AG09309 (cell line): ENCODE measurements around the gene SSTR4.

ENCODE experiments used
- DNase-seq: peaks from one replicate; pipeline ENCODE4 v3.0.0-alpha.2; 2010; ENCODE audit warnings: low read depth
- H3K4me3 ChIP-seq: 2 replicates; pipeline ENCODE4 v1.5.1; 2011; ENCODE audit warnings: mild to moderate bottlenecking, low read depth, low read length, moderate library complexity; ENCODE audit not compliant: control insufficient read depth
- TF ChIP-seq, protein P1 (sequence below): IDR thresholded peaks from 2 replicates; pipeline ENCODE4 v1.5.1; 2011; ENCODE audit warnings: mild to moderate bottlenecking, low read depth, low read length, inconsistent platforms; ENCODE audit not compliant: insufficient read depth, control insufficient read depth; ENCODE audit errors: missing control alignments

The SSTR4 gene

DNA sequence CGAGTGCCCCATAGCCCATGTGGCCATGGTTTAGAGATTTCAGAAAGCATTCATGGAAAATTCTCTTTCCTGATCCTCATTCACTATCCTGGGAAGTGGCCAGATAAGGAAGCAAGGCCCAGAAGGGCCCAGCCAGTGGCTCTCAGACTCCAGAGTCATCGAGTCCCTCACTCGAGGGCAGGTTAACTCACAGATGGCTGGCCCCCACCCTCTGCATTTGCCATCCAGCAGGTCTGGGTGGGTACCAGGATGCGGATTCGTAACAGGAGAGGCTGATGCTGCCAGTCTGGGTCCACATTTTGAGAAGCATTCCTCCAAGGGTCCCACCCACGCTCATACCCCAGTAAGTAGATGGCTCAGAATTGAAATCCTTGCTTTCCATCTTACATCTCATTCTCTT is 3.8 kb upstream of the SSTR4 start:
- TF ChIP-seq, protein P1, sequence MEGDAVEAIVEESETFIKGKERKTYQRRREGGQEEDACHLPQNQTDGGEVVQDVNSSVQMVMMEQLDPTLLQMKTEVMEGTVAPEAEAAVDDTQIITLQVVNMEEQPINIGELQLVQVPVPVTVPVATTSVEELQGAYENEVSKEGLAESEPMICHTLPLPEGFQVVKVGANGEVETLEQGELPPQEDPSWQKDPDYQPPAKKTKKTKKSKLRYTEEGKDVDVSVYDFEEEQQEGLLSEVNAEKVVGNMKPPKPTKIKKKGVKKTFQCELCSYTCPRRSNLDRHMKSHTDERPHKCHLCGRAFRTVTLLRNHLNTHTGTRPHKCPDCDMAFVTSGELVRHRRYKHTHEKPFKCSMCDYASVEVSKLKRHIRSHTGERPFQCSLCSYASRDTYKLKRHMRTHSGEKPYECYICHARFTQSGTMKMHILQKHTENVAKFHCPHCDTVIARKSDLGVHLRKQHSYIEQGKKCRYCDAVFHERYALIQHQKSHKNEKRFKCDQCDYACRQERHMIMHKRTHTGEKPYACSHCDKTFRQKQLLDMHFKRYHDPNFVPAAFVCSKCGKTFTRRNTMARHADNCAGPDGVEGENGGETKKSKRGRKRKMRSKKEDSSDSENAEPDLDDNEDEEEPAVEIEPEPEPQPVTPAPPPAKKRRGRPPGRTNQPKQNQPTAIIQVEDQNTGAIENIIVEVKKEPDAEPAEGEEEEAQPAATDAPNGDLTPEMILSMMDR = no peak
- no peak for DNase-seq
- no peak overlapping the region for H3K4me3 ChIP-seq

DNA sequence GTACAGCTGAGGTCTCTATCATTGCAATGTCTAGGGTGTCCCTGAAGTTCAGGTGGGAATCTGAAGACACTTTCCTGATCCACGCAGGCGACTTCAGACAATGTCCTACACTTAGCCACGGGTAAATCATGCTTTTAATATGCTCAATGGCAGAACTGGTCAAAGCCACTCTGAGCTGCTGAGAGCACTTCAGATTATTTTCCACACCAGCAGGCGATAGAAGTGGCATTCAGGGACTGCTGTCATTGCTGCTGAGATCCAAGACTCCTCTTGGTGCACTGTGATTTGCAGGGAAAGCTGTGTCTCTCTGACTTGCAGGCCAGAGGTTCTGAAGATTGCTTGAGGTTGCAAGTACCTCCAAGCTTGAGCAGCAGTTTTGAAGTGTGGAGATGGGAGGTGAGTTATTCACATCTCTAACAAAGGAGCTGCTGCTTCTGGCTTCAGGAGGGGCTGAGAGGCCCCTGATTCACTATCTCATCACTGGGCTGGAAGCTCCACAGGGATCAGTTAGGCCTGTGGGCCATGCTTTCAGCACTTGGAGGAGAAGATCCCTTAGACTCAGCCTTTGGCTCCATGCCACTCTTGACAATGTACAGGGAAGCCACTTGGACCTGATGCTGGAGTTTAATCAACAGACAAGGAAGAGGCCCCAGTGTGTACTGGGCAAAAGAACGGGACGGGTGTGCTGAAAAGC is 2.9 kb upstream of the SSTR4 start:
- H3K4me3 ChIP-seq = no peak overlapping the region
- TF ChIP-seq, protein P1 = no peak
- no peak for DNase-seq

DNA sequence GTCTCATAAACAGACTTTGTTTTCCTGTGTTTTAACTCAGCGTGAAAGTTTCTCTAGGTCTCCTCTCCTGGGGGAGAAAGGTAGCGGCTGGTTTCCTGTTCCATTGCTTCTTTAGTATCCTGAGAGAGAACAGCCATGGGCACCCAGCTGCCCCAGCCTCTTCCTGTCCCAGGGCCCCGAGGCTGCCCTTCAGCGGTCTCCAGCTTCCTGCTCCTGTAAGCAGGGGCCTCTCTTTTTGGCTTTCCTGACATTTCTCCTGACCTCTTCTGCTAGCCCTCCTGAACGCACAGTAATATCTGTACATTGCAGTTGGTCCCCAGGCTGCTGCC is 2.4 kb upstream of the SSTR4 start:
- no peak for DNase-seq

DNA sequence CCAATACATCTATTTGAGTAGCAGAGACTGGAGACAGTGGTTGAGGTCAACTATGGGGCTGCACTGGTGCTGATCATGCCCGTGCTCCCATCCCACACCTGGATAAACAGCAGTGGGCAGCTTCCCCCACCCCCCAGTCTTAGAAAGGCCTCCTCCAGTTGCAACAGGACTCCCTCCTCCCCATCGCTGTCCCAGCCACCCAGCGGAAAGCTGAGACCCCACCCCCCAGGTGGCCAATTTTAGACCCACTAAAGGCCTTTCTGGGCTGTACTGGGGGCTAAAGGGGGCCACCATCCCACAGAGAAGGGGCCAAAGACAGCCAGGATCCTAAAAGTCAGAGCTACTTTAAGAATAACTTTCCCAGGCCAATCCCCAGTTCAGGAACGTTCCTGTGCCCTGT is 1.2 kb upstream of the SSTR4 start:
- TF ChIP-seq, protein P1 = no peak
- no peak overlapping the region for H3K4me3 ChIP-seq
- DNase-seq = no peak

More for the DNA sequence above, 2.4 kb upstream of the SSTR4 start:
- no peak overlapping the region for H3K4me3 ChIP-seq
- TF ChIP-seq, protein P1 = no peak

DNA sequence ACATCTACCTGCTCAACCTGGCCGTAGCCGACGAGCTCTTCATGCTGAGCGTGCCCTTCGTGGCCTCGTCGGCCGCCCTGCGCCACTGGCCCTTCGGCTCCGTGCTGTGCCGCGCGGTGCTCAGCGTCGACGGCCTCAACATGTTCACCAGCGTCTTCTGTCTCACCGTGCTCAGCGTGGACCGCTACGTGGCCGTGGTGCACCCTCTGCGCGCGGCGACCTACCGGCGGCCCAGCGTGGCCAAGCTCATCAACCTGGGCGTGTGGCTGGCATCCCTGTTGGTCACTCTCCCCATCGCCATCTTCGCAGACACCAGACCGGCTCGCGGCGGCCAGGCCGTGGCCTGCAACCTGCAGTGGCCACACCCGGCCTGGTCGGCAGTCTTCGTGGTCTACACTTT is 619 bp downstream of the SSTR4 start:
- H3K4me3 ChIP-seq = no peak overlapping the region
- DNase-seq = no peak
- TF ChIP-seq, protein P1 = no peak

DNA sequence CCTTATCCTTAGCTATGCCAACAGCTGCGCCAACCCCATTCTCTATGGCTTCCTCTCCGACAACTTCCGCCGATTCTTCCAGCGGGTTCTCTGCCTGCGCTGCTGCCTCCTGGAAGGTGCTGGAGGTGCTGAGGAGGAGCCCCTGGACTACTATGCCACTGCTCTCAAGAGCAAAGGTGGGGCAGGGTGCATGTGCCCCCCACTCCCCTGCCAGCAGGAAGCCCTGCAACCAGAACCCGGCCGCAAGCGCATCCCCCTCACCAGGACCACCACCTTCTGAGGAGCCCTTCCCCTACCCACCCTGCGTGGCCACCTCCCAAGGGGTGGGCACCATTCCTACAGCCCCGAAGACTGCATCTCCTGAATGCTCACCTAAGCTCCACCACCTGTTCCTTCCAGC is 1.3 kb downstream of the SSTR4 start:
- no peak overlapping the region for H3K4me3 ChIP-seq
- TF ChIP-seq, protein P1 = no peak

More for the DNA sequence above, 1.3 kb downstream of the SSTR4 start:
- no peak for DNase-seq
